Body of pancreas (tissue), 4 donors: ENCODE measurements around the gene SPARCL1.

ENCODE experiments used
- CTCF ChIP-seq, 7 experiments: fragments of 450-650 bp in 4 of 7; fragments of 200-600 bp in 3 of 7; sonication (generic) in 3 of 7; IDR thresholded peaks; one replicate each; pipeline ENCODE4 v1.5.1; 2016 to 2019; ENCODE audit warnings: antibody characterized with exemption in 7 of 7
- POLR2A ChIP-seq, 3 donors: fragments of 450-650 bp; IDR thresholded peaks; one replicate each; pipeline ENCODE4 v1.6.1; 2016; ENCODE audit warnings: antibody characterized with exemption in 3 of 3, mild to moderate bottlenecking in 2 of 3

GRCh38 chr4:87502580-87503238 lies 26.5 kb downstream of the SPARCL1 start:
- TF ChIP-seq POLR2A (IDR thresholded peaks at IDR 0.05) (no peak), CTCF (IDR thresholded peaks at IDR 0.05) (no peak)
